Esophagus muscularis mucosa (tissue), 4 donors: ENCODE results near the gene AKTIP.

Source experiments
- CTCF ChIP-seq, 3 experiments: fragments of 200-600 bp in 2 of 3; fragments of 450-650 bp in 1 of 3; sonication (generic) in 2 of 3; IDR thresholded peaks; one replicate each; pipeline ENCODE4 v1.5.1; 2017 to 2019; ENCODE audit warnings: antibody characterized with exemption in 3 of 3, mild to moderate bottlenecking in 2 of 3, moderate library complexity in 1 of 3
- EP300 ChIP-seq: sonication (generic); formaldehyde crosslinking; IDR thresholded peaks from one replicate; pipeline ENCODE4 v1.6.1; 2017; ENCODE audit warnings: antibody characterized with exemption
- POLR2A ChIP-seq: fragments of 450-650 bp; IDR thresholded peaks from one replicate; pipeline ENCODE4 v1.6.1; 2017; ENCODE audit warnings: antibody characterized with exemption, moderate library complexity, mild to moderate bottlenecking, low read depth
- POLR2AphosphoS5 ChIP-seq, 2 donors: sonication (generic); formaldehyde crosslinking; IDR thresholded peaks; one replicate each; pipeline ENCODE4 v1.6.1; 2017; ENCODE audit warnings: antibody characterized with exemption in 2 of 2

GRCh38 chr16:53537626-53538025 is 34.6 kb upstream of the AKTIP start:
- TF ChIP-seq CTCF (IDR thresholded peaks at IDR 0.05) = no peak
- TF ChIP-seq POLR2AphosphoS5 (IDR thresholded peaks at IDR 0.05) = no peak
- TF ChIP-seq EP300 = no peak
- no peak for TF ChIP-seq POLR2A
